ENCODE data around the gene FMN2.

DNA sequence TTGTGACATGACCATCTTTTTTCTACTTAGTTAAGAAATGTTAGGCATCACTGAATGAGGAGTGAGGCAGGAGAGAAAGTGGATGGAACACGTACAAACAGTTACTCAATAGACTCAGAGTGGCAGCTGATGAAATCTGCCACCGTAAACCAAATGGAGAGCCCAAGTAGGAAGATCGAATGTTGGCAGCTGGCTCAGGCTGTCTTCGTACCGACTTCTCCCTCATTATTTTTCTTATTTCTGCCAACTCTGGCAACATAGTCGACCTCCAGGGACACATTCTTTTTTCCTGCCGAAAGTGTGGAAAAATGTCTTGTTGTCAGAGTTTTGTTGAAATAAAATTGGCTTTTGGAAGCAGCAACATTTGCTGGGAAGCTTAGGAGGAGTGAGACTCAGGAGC, 377.0 kb downstream of the FMN2 start:
- TF ChIP-seq EP300 (IDR thresholded peaks at IDR 0.05): no peak
- TF ChIP-seq, protein P1, sequence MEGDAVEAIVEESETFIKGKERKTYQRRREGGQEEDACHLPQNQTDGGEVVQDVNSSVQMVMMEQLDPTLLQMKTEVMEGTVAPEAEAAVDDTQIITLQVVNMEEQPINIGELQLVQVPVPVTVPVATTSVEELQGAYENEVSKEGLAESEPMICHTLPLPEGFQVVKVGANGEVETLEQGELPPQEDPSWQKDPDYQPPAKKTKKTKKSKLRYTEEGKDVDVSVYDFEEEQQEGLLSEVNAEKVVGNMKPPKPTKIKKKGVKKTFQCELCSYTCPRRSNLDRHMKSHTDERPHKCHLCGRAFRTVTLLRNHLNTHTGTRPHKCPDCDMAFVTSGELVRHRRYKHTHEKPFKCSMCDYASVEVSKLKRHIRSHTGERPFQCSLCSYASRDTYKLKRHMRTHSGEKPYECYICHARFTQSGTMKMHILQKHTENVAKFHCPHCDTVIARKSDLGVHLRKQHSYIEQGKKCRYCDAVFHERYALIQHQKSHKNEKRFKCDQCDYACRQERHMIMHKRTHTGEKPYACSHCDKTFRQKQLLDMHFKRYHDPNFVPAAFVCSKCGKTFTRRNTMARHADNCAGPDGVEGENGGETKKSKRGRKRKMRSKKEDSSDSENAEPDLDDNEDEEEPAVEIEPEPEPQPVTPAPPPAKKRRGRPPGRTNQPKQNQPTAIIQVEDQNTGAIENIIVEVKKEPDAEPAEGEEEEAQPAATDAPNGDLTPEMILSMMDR (IDR thresholded peaks at IDR 0.05): no peak
